ENCODE data around the gene ERCC5.

Gene ERCC5

GRCh38 chr13:102917019-102917418 lies 71.2 kb downstream of the ERCC5 start:
- DNase-seq = no peak

- no peak for DNase-seq
These were observed 76.4 kb downstream of the ERCC5 start for GRCh38 chr13:102922184-102922583.

Measured in anterior cingulate cortex (tissue), 58 donors.